ENCODE data around the gene PTPRT. TPM values are rescaled to one million over a fixed set of nuclear protein-coding genes. Genes with fewer than 3 reads are reported as not detected.

PTPRT gene
- total RNA-seq, 2 donors from 2014 or later = 0.11 to 0.35 TPM

GRCh38 chr20:42650191-42650746 is 539.4 kb downstream of the PTPRT start:
- Histone ChIP-seq H3K27ac (no peak overlapping the region), H3K27me3 (no peaks in the 10 kb centered on the region), H3K36me3 (no peaks in the 10 kb centered on the region), H3K4me1 (no peaks in the 10 kb centered on the region), H3K9me3 (no peaks in the 10 kb centered on the region), H3K4me3 (no peak overlapping the region)
- TF ChIP-seq CTCF (IDR thresholded peaks at IDR 0.05) = no peak
- no peak for DNase-seq (ENCODE audit: low spot score)

GRCh38 chr20:42649748-42650147 is 540.0 kb downstream of the PTPRT start:
- Histone ChIP-seq H3K27ac (no peak overlapping the region), H3K9me3 (no peaks in the 10 kb centered on the region), H3K36me3 (no peaks in the 10 kb centered on the region), H3K27me3 (no peaks in the 10 kb centered on the region), H3K4me1 (no peaks in the 10 kb centered on the region), H3K4me3 (no peak overlapping the region)
- no peak for TF ChIP-seq CTCF (IDR thresholded peaks at IDR 0.05)
- no peak for DNase-seq (ENCODE audit: low spot score)

- no peak overlapping the region for H3K27ac ChIP-seq
- H3K36me3 ChIP-seq = no peaks in the 10 kb centered on the region
- no peaks in the 10 kb centered on the region for H3K27me3 ChIP-seq
- H3K4me1 ChIP-seq = no peaks in the 10 kb centered on the region
- no peak for DNase-seq (ENCODE audit: low spot score)
- no peak for TF ChIP-seq CTCF (IDR thresholded peaks at IDR 0.05)
- no peak overlapping the region for H3K4me3 ChIP-seq
- peaks cover 0 to 6% of the 10 kb centered on the region in 2 donors for H3K9me3 ChIP-seq
These were observed 543.5 kb downstream of the PTPRT start for GRCh38 chr20:42646250-42646649.

GRCh38 chr20:42641886-42642285 is 547.8 kb downstream of the PTPRT start:
- no peak for TF ChIP-seq CTCF (IDR thresholded peaks at IDR 0.05)
- no peak overlapping the region for H3K4me3 ChIP-seq
- no peak for DNase-seq (ENCODE audit: low spot score)
- H3K27ac ChIP-seq = no peak overlapping the region
- H3K36me3 ChIP-seq = no peaks in the 10 kb centered on the region
- H3K4me1 ChIP-seq = no peaks in the 10 kb centered on the region
- H3K9me3 ChIP-seq = peaks cover 0 to 6% of the 10 kb centered on the region in 2 donors
- H3K27me3 ChIP-seq = no peaks in the 10 kb centered on the region

- TF ChIP-seq CTCF (IDR thresholded peaks at IDR 0.05) = no peak
- no peaks in the 10 kb centered on the region for H3K27me3 ChIP-seq
These were observed 550.6 kb downstream of the PTPRT start for GRCh38 chr20:42639140-42639539.

More at GRCh38 chr20:42639140-42639539, 550.6 kb downstream of the PTPRT start:
- Histone ChIP-seq H3K4me1 (no peaks in the 10 kb centered on the region), H3K36me3 (no peaks in the 10 kb centered on the region), H3K4me3 (no peak overlapping the region), H3K9me3 (peaks cover 0 to 6% of the 10 kb centered on the region in 2 donors), H3K27ac (no peak overlapping the region)
- no peak for DNase-seq (ENCODE audit: low spot score)
